Smooth muscle cell (in vitro differentiated cells): ENCODE results near the gene SLC22A6. TPM values are rescaled to one million over a fixed set of nuclear protein-coding genes. Genes with fewer than 3 reads are reported as not detected.
"Not testable (repeated sequence)": the region's sequence is repeated elsewhere in the genome, so short reads cannot be mapped to it uniquely, and the experiment has no call there.

Source experiments
- DNase-seq: peaks from one replicate; lab custom pipeline; 2025; ENCODE audit not compliant: unreplicated experiment; lab: John Stamatoyannopoulos, UW
- H2AFZ ChIP-seq: fragments of 200-600 bp; sonication (generic); 2 replicates; pipeline ENCODE4 v1.6.0; 2016; ENCODE audit warnings: antibody characterized with exemption, low read depth, mild to moderate bottlenecking
- H3F3A ChIP-seq: fragments of 200-600 bp; sonication (generic); 2 replicates; pipeline ENCODE4 v1.6.0; 2017; ENCODE audit warnings: antibody characterized with exemption, low read depth
- H3K27ac ChIP-seq: fragments of 200-600 bp; sonication (generic); 2 replicates; pipeline ENCODE4 v1.5.1; 2016; ENCODE audit warnings: low read depth, mild to moderate bottlenecking
- H3K27me3 ChIP-seq: fragments of 200-600 bp; sonication (generic); 2 replicates; pipeline ENCODE4 v1.6.1; 2016; ENCODE audit warnings: low read depth, mild to moderate bottlenecking
- H3K36me3 ChIP-seq: fragments of 200-600 bp; sonication (generic); 2 replicates; pipeline ENCODE4 v1.5.1; 2016; ENCODE audit warnings: low read depth
- H3K4me1 ChIP-seq: fragments of 200-600 bp; sonication (generic); 2 replicates; pipeline ENCODE4 v1.5.1; 2016; ENCODE audit warnings: low read depth
- H3K4me2 ChIP-seq: fragments of 200-600 bp; sonication (generic); 2 replicates; pipeline ENCODE4 v1.6.0; 2016; ENCODE audit warnings: mild to moderate bottlenecking
- H3K4me3 ChIP-seq: fragments of 200-600 bp; sonication (generic); 2 replicates; pipeline ENCODE4 v1.5.1; 2016; ENCODE audit warnings: mild to moderate bottlenecking
- H3K79me2 ChIP-seq: fragments of 200-600 bp; sonication (generic); 2 replicates; pipeline ENCODE4 v1.6.0; 2016; ENCODE audit warnings: low read depth, mild to moderate bottlenecking
- H3K9ac ChIP-seq: fragments of 200-600 bp; sonication (generic); 2 replicates; pipeline ENCODE4 v1.6.0; 2016; ENCODE audit warnings: low read depth
- H3K9me3 ChIP-seq: fragments of 200-600 bp; sonication (generic); replicated peaks from 2 replicates; pipeline ENCODE4 v1.5.1; 2016; ENCODE audit warnings: low read depth
- H4K20me1 ChIP-seq: fragments of 200-600 bp; sonication (generic); 2 replicates; pipeline ENCODE4 v1.6.0; 2016; ENCODE audit warnings: low read depth
- WGBS: methylation state at CpG from one replicate; pipeline ENCODE4 v1.1.7; 2016; ENCODE audit warnings: low lambda C conversion rate; 5-methylcytosine and 5-hydroxymethylcytosine counted together
- polyA plus RNA-seq: library from polyadenylated mRNA; unstranded; fragments of >200 nt; fragmentation: Nextera tagmentation; extraction: Ambion mirVana; gene quantifications from 2 replicates; pipeline ENCODE4 v1.2.1, GENCODE V29; 2016
- total RNA-seq: library from RNA; depleted of rRNA; stranded (reverse); fragments of >200 nt; gene quantifications from 2 replicates; pipeline ENCODE4 v1.2.3, GENCODE V29; 2014
- TF ChIP-seq, protein P1 (sequence below): fragments of 200-600 bp; sonication (generic); IDR thresholded peaks from 2 replicates; pipeline ENCODE4 v1.5.1; 2017; ENCODE audit warnings: borderline replicate concordance, mild to moderate bottlenecking, antibody characterized with exemption; ENCODE audit not compliant: insufficient read depth, poor library complexity, severe bottlenecking

The SLC22A6 gene
- total and polyA plus RNA-seq, 2 experiments from 2014 or later: not detected

DNA sequence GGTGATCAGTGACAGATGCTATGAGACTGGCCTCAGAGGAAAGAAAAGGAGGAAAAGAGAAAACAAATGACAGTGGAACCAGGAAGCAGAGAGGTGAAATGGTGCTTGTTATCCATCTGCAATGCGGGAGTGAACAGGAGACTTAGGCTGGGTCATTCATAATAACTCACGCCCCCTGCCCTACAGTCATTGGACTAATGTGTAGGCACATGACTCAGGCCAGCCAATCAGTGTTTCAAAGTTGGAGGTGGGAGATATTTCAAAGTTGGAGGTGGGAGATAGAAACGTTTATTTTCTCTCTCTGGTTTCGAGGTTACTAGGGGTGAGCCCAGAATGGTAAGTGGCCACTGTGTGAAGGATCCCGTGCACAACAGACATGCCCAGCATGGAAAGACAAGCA lies 30.3 kb downstream of the SLC22A6 start:
- Histone ChIP-seq H3K4me1 (no peaks in the 10 kb centered on the region), H3K36me3 (no peaks in the 10 kb centered on the region), H2AFZ (no peak overlapping the region), H4K20me1 (no peaks in the 10 kb centered on the region), H3K79me2 (no peaks in the 10 kb centered on the region), H3K4me2 (no peak overlapping the region), H3K27me3 (no peaks in the 10 kb centered on the region), H3K27ac (no peak overlapping the region), H3F3A (no peaks in the 10 kb centered on the region), H3K9ac (no peak overlapping the region), H3K9me3 (no peaks in the 10 kb centered on the region), H3K4me3 (no peak overlapping the region)
- TF ChIP-seq, protein P1, sequence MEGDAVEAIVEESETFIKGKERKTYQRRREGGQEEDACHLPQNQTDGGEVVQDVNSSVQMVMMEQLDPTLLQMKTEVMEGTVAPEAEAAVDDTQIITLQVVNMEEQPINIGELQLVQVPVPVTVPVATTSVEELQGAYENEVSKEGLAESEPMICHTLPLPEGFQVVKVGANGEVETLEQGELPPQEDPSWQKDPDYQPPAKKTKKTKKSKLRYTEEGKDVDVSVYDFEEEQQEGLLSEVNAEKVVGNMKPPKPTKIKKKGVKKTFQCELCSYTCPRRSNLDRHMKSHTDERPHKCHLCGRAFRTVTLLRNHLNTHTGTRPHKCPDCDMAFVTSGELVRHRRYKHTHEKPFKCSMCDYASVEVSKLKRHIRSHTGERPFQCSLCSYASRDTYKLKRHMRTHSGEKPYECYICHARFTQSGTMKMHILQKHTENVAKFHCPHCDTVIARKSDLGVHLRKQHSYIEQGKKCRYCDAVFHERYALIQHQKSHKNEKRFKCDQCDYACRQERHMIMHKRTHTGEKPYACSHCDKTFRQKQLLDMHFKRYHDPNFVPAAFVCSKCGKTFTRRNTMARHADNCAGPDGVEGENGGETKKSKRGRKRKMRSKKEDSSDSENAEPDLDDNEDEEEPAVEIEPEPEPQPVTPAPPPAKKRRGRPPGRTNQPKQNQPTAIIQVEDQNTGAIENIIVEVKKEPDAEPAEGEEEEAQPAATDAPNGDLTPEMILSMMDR: no peak
- DNase-seq: no peak
- 88% methylated on average over 5 of the region's 5 CpGs for whole genome bisulfite sequencing

- TF ChIP-seq, protein P1: no peak
- Histone ChIP-seq H3F3A (no peaks in the 10 kb centered on the region), H3K9me3 (no peaks in the 10 kb centered on the region), H3K4me2 (no peak overlapping the region), H3K27ac (no peak overlapping the region), H3K27me3 (no peaks in the 10 kb centered on the region), H3K36me3 (no peaks in the 10 kb centered on the region), H3K4me3 (no peak overlapping the region), H3K79me2 (no peaks in the 10 kb centered on the region), H4K20me1 (no peaks in the 10 kb centered on the region), H3K9ac (no peak overlapping the region), H2AFZ (no peak overlapping the region), H3K4me1 (no peaks in the 10 kb centered on the region)
- DNase-seq: no peak
- 85% methylated on average over 4 of the region's 4 CpGs for WGBS
These were observed 31.0 kb downstream of the SLC22A6 start for GRCh38 chr11:62953811-62954210.

DNA sequence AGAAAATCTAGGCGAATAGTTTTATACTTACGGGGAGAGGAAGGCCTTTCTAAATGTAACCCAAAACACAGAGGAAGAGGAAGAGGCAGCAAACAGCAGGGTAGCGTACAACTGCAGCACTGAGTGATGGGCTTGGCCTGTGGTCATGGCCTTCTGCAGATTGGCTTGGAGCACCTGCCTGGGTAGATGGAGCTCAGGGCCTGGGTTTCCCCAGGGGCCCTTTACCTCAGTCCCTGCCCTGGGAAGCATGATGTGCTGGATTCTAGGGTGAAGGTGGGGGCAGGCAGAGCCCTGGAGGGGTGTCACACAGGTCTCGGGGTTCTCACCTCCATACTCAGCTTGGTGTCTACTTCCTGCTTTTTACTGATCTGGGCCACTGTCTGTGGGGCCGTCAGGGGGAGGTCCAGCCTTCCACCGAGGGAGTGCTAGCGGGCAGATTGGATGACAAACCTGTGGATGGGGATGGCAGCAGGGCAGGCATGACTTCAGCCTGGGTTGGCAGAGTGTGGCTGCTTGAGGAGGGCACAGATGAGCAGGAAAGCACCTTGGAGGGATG lies 35.9 kb downstream of the SLC22A6 start:
- TF ChIP-seq, protein P1: no peak
- no peaks in the 10 kb centered on the region for H3K79me2 ChIP-seq

GRCh38 chr11:62945538-62945937 lies 39.2 kb downstream of the SLC22A6 start:
- H3F3A ChIP-seq, H3K36me3 ChIP-seq, H3K4me2 ChIP-seq, H3K27me3 ChIP-seq, H3K9me3 ChIP-seq, DNase-seq, H3K4me1 ChIP-seq, H3K27ac ChIP-seq, H3K4me3 ChIP-seq, H3K9ac ChIP-seq, H2AFZ ChIP-seq, H4K20me1 ChIP-seq, H3K79me2 ChIP-seq: not testable (repeated sequence)
- WGBS: 93% methylated on average over 10 of the region's 10 CpGs

More for the DNA sequence above, 35.9 kb downstream of the SLC22A6 start:
- no peaks in the 10 kb centered on the region for H3K4me1 ChIP-seq
- DNase-seq: no peak
- no peaks in the 10 kb centered on the region for H4K20me1 ChIP-seq
- H3K36me3 ChIP-seq: no peaks in the 10 kb centered on the region
- no peaks in the 10 kb centered on the region for H3K9me3 ChIP-seq
- H3K9ac ChIP-seq: no peak overlapping the region
- no peak overlapping the region for H3K4me2 ChIP-seq
- no peaks in the 10 kb centered on the region for H3K27me3 ChIP-seq
- 92% methylated on average over 7 of the region's 7 CpGs for WGBS
- H3K27ac ChIP-seq: no peak overlapping the region
- H2AFZ ChIP-seq: no peak overlapping the region
- no peaks in the 10 kb centered on the region for H3F3A ChIP-seq
- H3K4me3 ChIP-seq: no peak overlapping the region

GRCh38 chr11:62937528-62937927 lies 47.2 kb downstream of the SLC22A6 start:
- H3K79me2 ChIP-seq, H3K27me3 ChIP-seq, H3K4me3 ChIP-seq, H3K36me3 ChIP-seq, H3K4me2 ChIP-seq, H3K4me1 ChIP-seq, H3K9ac ChIP-seq, H4K20me1 ChIP-seq, H3K27ac ChIP-seq, H3F3A ChIP-seq, H2AFZ ChIP-seq, H3K9me3 ChIP-seq, DNase-seq: not testable (repeated sequence)
- 77% methylated on average over 2 of the region's 2 CpGs for WGBS
